Kidney epithelial cell (primary cell): ENCODE data around the gene HOXD4. TPM values are rescaled to one million over a fixed set of nuclear protein-coding genes. Genes with fewer than 3 reads are reported as not detected.

ENCODE experiments used
- DNase-seq: peaks from one replicate; pipeline ENCODE4 v3.0.0-alpha.2; 2010; ENCODE audit warnings: low read depth
- H3K27me3 ChIP-seq: 2 replicates; pipeline ENCODE4 v1.6.0; 2011; ENCODE audit warnings: low read length; ENCODE audit not compliant: control insufficient read depth, insufficient read depth
- H3K36me3 ChIP-seq: 2 replicates; pipeline ENCODE4 v1.5.1; 2011; ENCODE audit warnings: low read length; ENCODE audit not compliant: control insufficient read depth, insufficient read depth
- H3K4me3 ChIP-seq: 2 replicates; pipeline ENCODE4 v1.5.1; 2011; ENCODE audit warnings: low read depth, mild to moderate bottlenecking, control low read depth, low read length
- CTCF ChIP-seq: IDR thresholded peaks from 2 replicates; pipeline ENCODE4 v1.5.1; 2011; ENCODE audit warnings: mild to moderate bottlenecking, moderate library complexity, low read length, control low read depth, inconsistent platforms; ENCODE audit not compliant: insufficient read depth, poor library complexity, severe bottlenecking
- total RNA-seq: library from RNA; depleted of rRNA; stranded (reverse); fragments of >200 nt; gene quantifications from 2 replicates; pipeline ENCODE4 v1.2.3, GENCODE V29; 2015

Gene HOXD4
- total RNA-seq, 1 donor from 2014 or later: 5.4 TPM

GRCh38 chr2:176104316-176105077 is 46.9 kb upstream of the HOXD4 start:
- peak; percentile 72 for DNase-seq
- TF ChIP-seq CTCF: no peak
- H3K36me3 ChIP-seq: no peaks in the 10 kb centered on the region
- peaks cover 30% of the 10 kb centered on the region for H3K27me3 ChIP-seq
- peak overlapping the region; percentile 63 for H3K4me3 ChIP-seq

- Histone ChIP-seq H3K27me3 (peaks cover 23% of the 10 kb centered on the region), H3K4me3 (peak overlapping the region; percentile 63), H3K36me3 (no peaks in the 10 kb centered on the region)
- DNase-seq: no peak
- TF ChIP-seq CTCF: no peak
Observed at GRCh38 chr2:176105078-176105729, 46.1 kb upstream of the HOXD4 start.

GRCh38 chr2:176105730-176106580 is 45.4 kb upstream of the HOXD4 start:
- no peak for DNase-seq
- H3K4me3 ChIP-seq: peak overlapping the region; percentile 63
- peaks cover 15% of the 10 kb centered on the region for H3K27me3 ChIP-seq
- no peak for TF ChIP-seq CTCF
- H3K36me3 ChIP-seq: no peaks in the 10 kb centered on the region

GRCh38 chr2:176106581-176107539 is 44.5 kb upstream of the HOXD4 start, which contains the start of gene HOXD11:
HOXD11 (plus strand) TSS chr2:176107280; CDS start chr2:176107356, 76 bp downstream.
- Histone ChIP-seq H3K4me3 (peak within 1 kb of the TSS; percentile 63), H3K36me3 (no peaks in the 10 kb centered on the region), H3K27me3 (peaks cover 7% of the 10 kb centered on the region)
- TF ChIP-seq CTCF: no peak
- DNase-seq: no peak

- H3K36me3 ChIP-seq: no peaks in the 10 kb centered on the region
- no peak for DNase-seq
- peaks cover 5% of the 10 kb centered on the region for H3K27me3 ChIP-seq
- TF ChIP-seq CTCF: no peak
- peak overlapping the region; percentile 63 for H3K4me3 ChIP-seq
Observed at GRCh38 chr2:176107731-176108181, 43.6 kb upstream of the HOXD4 start.
